ENCODE results near the gene TRIM62. TPM values are rescaled to one million over a fixed set of nuclear protein-coding genes. Genes with fewer than 3 reads are reported as not detected.

The TRIM62 gene
- total and polyA plus RNA-seq, 11 donors = 1.8 to 6.1 (median 3.3) TPM

GRCh38 chr1:33098371-33098770 is 83.5 kb downstream of the TRIM62 start:
- Histone ChIP-seq H3K4me3 (no peak overlapping the region), H3K27ac (peak overlapping the region in 5 of 12 donors; percentile 34 to 79 (median 63)), H3K27me3 (no peaks in the 10 kb centered on the region), H3K9me3 (no peaks in the 10 kb centered on the region), H3K4me1 (peaks cover 0 to 46% (median 6%) of the 10 kb centered on the region in 12 donors), H3K36me3 (peaks cover 0 to 41% (median 4%) of the 10 kb centered on the region in 9 donors)
- DNase-seq (no peak), ATAC-seq (no peak)
- TF ChIP-seq CTCF (IDR thresholded peaks at IDR 0.05) (no peak), POLR2A (IDR thresholded peaks at IDR 0.05) (no peak)
- intact Hi-C loops (cut with DNase I) = loop anchor here in 5 of 10 donors (5.0 to 10.0 kb wide), 5 partner anchors 266 to 376 kb away; partner anchors contain the start of gene ZSCAN20 (in 2 of the 5)

- ATAC-seq (no peak), DNase-seq (no peak)
- no peaks in the 10 kb centered on the region for H3K27me3 ChIP-seq
- TF ChIP-seq CTCF (IDR thresholded peaks at IDR 0.05) (no peak), POLR2A (IDR thresholded peaks at IDR 0.05) (no peak)
- H3K4me1 ChIP-seq = peaks cover 0 to 46% (median 6%) of the 10 kb centered on the region in 12 donors
- H3K36me3 ChIP-seq = peaks cover 0 to 39% (median 0%) of the 10 kb centered on the region in 9 donors
- 96 to 98% (median 96%) methylated on average over 3 to 4 of the region's 4 CpGs for WGBS, 4 donors
- intact Hi-C loops (cut with DNase I) = loop anchor here in 5 of 10 donors (5.0 to 10.0 kb wide), 5 partner anchors 267 to 377 kb away; partner anchors contain the start of gene ZSCAN20 (in 2 of the 5)
- H3K9me3 ChIP-seq = no peaks in the 10 kb centered on the region
- H3K27ac ChIP-seq = peak overlapping the region in 1 of 12 donors; percentile 63
- H3K4me3 ChIP-seq = no peak overlapping the region
Observed at GRCh38 chr1:33097762-33098161, 84.1 kb downstream of the TRIM62 start.

- peak overlapping the region in 2 of 12 donors; percentile 37 to 42 for H3K27ac ChIP-seq
- intact Hi-C loops (cut with DNase I) = loop anchor here in 5 of 10 donors (5.0 to 10.0 kb wide), 5 partner anchors 268 to 378 kb away; partner anchors contain the start of gene ZSCAN20 (in 2 of the 5)
- no peak for DNase-seq
- H3K4me3 ChIP-seq = no peak overlapping the region
- TF ChIP-seq CTCF (IDR thresholded peaks at IDR 0.05) = no peak
- peaks cover 0 to 46% (median 6%) of the 10 kb centered on the region in 12 donors for H3K4me1 ChIP-seq
- ATAC-seq = no peak
- no peaks in the 10 kb centered on the region for H3K27me3 ChIP-seq
- peaks cover 0 to 33% (median 0%) of the 10 kb centered on the region in 9 donors for H3K36me3 ChIP-seq
- H3K9me3 ChIP-seq = no peaks in the 10 kb centered on the region
- WGBS, 4 donors = 94 to 99% (median 98%) methylated on average over 2 to 3 of the region's 3 CpGs
Observed at GRCh38 chr1:33097137-33097611, 84.7 kb downstream of the TRIM62 start.

GRCh38 chr1:33096363-33097005 is 85.4 kb downstream of the TRIM62 start:
- Histone ChIP-seq H3K36me3 (peaks cover 0 to 26% (median 0%) of the 10 kb centered on the region in 9 donors), H3K27ac (peak overlapping the region in 2 of 12 donors; percentile 37 to 42), H3K4me1 (peaks cover 0 to 46% (median 6%) of the 10 kb centered on the region in 12 donors), H3K27me3 (no peaks in the 10 kb centered on the region), H3K4me3 (no peak overlapping the region), H3K9me3 (no peaks in the 10 kb centered on the region)
- DNase-seq (no peak), ATAC-seq (peak in 3 of 4 donors; percentile 27 to 58 (median 27))
- 47 to 63% (median 55%) methylated on average over 7 of the region's 7 CpGs for WGBS, 4 donors
- intact Hi-C loops (cut with DNase I) = loop anchor here in 5 of 10 donors (5.0 to 10.0 kb wide), 5 partner anchors 268 to 378 kb away; partner anchors contain the start of gene ZSCAN20 (in 2 of the 5)
- TF ChIP-seq CTCF (IDR thresholded peaks at IDR 0.05) = no peak
- no peak for TF ChIP-seq POLR2A (IDR thresholded peaks at IDR 0.05)

All from heart left ventricle (tissue), 16 donors.